Sigmoid colon (tissue), 4 donors: ENCODE data around the gene ABCC4.

Source experiments
- CTCF ChIP-seq, 4 experiments: fragments of 450-650 bp in 3 of 4; fragments of 200-600 bp in 1 of 4; IDR thresholded peaks; one replicate each; pipeline ENCODE4 v1.5.1; 2016 to 2019; ENCODE audit warnings: antibody characterized with exemption in 4 of 4, mild to moderate bottlenecking in 3 of 4, moderate library complexity in 2 of 4
- POLR2A ChIP-seq, 2 donors: fragments of 450-650 bp; IDR thresholded peaks; one replicate each; pipeline ENCODE4 v1.6.1; 2016; ENCODE audit warnings: antibody characterized with exemption in 2 of 2, mild to moderate bottlenecking in 2 of 2, moderate library complexity in 2 of 2
- POLR2AphosphoS5 ChIP-seq, 4 donors: sonication (generic); formaldehyde crosslinking; IDR thresholded peaks; one replicate each; pipeline ENCODE4 v1.6.1; 2017; ENCODE audit warnings: antibody characterized with exemption in 4 of 4

GRCh38 chr13:95154413-95154886 is 146.8 kb downstream of the ABCC4 start:
- no peak for TF ChIP-seq POLR2A (IDR thresholded peaks at IDR 0.05)
- no peak for TF ChIP-seq CTCF (IDR thresholded peaks at IDR 0.05)
- TF ChIP-seq POLR2AphosphoS5 (IDR thresholded peaks at IDR 0.05): no peak
